ENCODE data around the gene OOEP.
A peak's percentile ranks its signal among the peaks of the same experiment; 100 is the strongest.
"Not testable (repeated sequence)": the region's sequence is repeated elsewhere in the genome, so short reads cannot be mapped to it uniquely, and the experiment has no call there.

The OOEP gene

DNA sequence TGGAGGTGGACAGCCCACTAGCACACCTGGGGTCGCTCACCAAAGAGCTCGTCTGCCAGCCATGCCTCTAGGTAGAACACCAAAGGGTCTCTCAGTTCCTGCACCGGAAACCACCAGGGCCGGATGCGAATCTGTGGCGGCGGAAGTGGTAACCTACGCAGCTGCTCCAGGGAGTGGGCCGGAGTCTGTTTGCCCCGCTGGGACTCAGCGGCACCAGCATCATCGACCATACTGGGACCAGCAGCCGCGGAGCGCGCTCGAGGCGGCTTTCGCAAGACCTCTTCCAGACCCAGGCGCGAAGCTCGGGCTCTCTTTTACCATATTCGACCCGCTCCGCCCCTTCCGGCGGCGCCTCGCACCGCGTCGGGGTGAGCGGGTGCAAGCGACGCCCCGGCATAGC lies at the start of gene OOEP:
Gene OOEP (minus strand): TSS at position 335 of the 400 bp plus-strand sequence. CDS start 105 bp downstream, at position 230.
- no peaks in the 10 kb centered on the region for H3K9me3 Mint-ChIP-seq
- DNase-seq (ENCODE audit: low spot score in 2 of 2) = no peak
- no peaks in the 10 kb centered on the region for H3K4me1 Mint-ChIP-seq
- H3K27ac Mint-ChIP-seq = no peak within 1 kb of the TSS
- no peak for ATAC-seq
- no peak within 1 kb of the TSS for H3K4me3 Mint-ChIP-seq
- H3K36me3 Mint-ChIP-seq = no peaks in the 10 kb centered on the region

DNA sequence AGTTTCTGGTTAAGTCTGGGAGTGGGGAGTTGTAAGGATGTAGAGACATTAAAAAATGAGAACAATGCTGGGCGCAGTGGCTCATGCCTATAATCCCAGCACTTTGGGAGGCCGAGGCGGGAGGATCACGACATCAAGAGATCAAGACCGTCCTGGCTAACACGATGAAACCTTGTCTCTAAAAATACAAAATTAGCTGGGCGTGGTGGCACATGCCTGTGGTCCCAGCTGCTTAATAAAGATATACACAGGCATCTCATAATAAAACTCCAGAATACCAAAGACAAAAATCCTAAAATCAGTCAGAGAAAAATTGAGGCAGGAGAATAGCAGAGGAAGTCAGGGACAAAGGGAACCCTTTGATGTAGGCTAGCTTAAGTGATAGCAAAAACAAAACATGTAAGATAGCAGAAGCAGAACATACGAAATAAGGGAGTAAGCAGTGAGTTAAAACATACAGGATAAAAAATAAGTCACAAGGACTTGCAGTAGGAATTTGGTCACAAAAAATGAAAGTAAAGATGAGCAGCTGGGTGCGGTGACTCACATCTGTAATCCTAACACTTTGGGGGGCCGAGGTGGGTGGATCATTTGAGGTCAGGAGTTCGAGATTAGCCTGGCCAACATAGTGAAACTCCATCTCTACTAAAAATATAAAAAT lies 48.5 kb upstream of the OOEP start:
- peak overlapping the region; percentile 71 for H3K27ac Mint-ChIP-seq
- no peak for DNase-seq (ENCODE audit: low spot score in 2 of 2)

DNA sequence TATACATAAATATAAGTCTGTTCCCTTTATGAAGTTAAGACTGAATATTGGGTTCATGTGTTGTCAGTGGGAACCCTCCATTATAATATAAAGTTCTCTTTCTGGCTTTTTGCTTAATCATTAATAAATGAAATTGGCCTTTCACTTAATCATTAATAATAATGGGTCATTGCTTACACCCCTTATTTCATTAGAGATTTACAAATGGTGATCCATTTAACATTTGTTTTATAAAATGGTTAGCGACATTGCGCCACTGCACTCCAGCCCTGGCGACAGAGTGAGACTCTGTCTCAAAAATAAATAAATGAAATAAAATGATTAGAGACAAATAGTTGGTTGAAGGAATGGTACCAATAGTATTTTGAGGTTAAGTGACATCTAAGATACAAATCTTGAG lies 43.4 kb upstream of the OOEP start:
- DNase-seq (ENCODE audit: low spot score in 2 of 2) (no peak), ATAC-seq (no peak)
- H3K27ac Mint-ChIP-seq = no peak overlapping the region

More for the DNA sequence above, 48.5 kb upstream of the OOEP start:
- H3K4me3 Mint-ChIP-seq = no peak overlapping the region
- H3K36me3 Mint-ChIP-seq = peaks cover 71% of the 10 kb centered on the region
- H3K9me3 Mint-ChIP-seq = no peaks in the 10 kb centered on the region
- ATAC-seq = no peak
- H3K4me1 Mint-ChIP-seq = peaks cover 20% of the 10 kb centered on the region

DNA sequence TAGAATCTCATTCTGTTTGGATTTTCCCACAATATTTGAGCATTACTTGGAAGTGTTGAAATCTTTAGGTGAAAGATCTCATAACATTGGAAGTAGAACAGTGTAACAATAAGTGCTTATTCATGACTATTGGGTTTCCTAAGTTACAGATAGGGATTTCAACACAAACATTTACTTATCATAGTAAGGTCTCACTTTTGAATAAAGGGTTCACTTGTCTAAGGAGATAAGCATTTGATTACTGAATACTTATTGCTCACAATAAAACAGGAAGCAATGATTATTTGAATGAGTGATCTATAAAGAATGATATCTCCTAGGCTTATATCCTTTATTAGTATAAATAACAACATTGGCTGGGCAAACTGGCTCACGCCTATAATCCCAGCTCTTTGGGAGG lies 39.7 kb upstream of the OOEP start:
- no peak overlapping the region for H3K27ac Mint-ChIP-seq

More for the DNA sequence above, 43.4 kb upstream of the OOEP start:
- Mint-ChIP-seq H3K9me3 (no peaks in the 10 kb centered on the region), H3K4me1 (peaks cover 3% of the 10 kb centered on the region), H3K4me3 (no peak overlapping the region), H3K36me3 (peaks cover 31% of the 10 kb centered on the region)

DNA sequence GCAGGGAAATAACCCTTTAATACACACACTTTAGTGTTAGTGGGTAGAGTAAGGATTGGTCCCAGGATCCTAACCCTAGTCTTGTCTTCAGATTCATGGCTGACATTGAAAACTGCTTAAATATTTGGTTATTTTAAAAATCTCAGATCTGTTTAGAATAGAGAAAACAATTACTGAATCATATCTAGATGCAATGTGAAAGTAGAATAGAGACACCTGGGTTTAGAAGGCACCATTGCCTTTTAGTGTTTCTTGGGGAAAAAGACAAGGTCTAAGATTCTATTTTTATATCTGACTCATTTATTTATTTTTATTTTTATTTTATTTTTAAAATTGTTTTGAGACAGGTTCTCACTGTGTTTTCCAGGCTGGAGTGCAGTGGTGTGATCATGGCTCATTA lies 31.0 kb upstream of the OOEP start:
- no peak overlapping the region for H3K4me3 Mint-ChIP-seq
- no peaks in the 10 kb centered on the region for H3K4me1 Mint-ChIP-seq
- DNase-seq (ENCODE audit: low spot score in 2 of 2) (no peak), ATAC-seq (no peak)
- no peak overlapping the region for H3K27ac Mint-ChIP-seq
- H3K9me3 Mint-ChIP-seq = no peaks in the 10 kb centered on the region
- H3K36me3 Mint-ChIP-seq = peaks cover 4% of the 10 kb centered on the region

More for the DNA sequence above, 39.7 kb upstream of the OOEP start:
- ATAC-seq (no peak), DNase-seq (ENCODE audit: low spot score in 2 of 2) (no peak)
- Mint-ChIP-seq H3K4me3 (no peak overlapping the region), H3K36me3 (peaks cover 12% of the 10 kb centered on the region), H3K4me1 (no peaks in the 10 kb centered on the region), H3K9me3 (no peaks in the 10 kb centered on the region)

DNA sequence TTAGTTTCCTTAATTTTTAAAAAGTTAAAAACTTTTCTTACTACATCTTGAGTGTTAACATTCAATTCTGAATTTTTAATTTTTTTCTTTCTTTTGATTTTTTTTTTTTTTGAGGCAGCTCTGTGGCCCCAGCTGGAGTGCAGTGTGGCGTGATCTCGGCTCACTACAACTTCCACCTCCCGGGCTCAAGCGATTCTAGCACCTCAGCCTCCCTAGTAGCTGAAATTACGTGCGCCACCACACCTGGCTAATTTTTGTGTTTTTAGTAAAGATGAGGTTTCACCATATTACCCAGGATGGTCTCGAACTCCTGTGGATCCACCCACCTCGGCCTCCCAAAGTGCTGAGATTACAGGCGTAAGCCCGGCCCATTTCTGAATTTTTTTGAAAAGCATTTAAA lies 26.2 kb upstream of the OOEP start:
- peaks cover 16% of the 10 kb centered on the region for H3K4me1 Mint-ChIP-seq
- ATAC-seq = no peak
- no peaks in the 10 kb centered on the region for H3K36me3 Mint-ChIP-seq
- no peak overlapping the region for H3K4me3 Mint-ChIP-seq
- H3K27ac Mint-ChIP-seq = no peak overlapping the region
- DNase-seq (ENCODE audit: low spot score in 2 of 2) = no peak
- H3K9me3 Mint-ChIP-seq = no peaks in the 10 kb centered on the region

DNA sequence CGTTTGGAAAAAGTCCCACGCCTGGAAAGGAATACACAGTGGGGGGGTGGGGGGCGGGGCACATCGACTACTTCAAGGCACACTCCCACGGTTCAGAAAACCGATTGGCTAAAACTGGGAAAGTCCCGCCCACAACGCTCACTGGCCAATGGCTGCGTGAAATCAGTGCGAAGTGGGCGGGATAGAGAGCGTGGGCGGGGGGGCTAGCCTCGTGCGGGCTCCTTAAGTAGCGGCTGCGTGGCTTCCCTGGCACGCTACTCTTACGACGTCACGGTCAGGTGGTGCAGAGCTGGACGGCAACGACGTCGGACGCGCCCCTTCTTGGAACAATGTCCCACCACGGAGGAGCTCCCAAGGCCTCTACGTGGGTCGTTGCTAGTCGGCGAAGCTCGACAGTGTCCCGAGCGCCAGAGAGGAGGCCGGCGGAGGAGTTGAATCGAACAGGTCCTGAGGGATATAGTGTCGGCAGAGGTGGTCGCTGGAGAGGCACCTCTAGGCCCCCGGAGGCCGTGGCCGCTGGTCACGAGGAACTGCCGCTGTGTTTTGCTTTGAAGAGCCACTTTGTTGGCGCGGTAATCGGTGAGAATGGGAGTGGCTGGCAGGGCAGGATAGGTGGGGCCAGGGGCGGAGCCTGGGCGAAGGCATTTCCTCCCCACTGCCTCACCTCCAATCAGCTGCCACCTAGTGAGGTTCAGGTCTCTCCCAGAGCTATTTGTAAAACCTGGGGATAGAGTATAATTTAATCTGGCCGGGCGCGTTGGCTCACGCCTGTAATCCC lies 25.1 kb upstream of the OOEP start, which contains the start of gene DDX43:
Gene DDX43 (plus strand): TSS at position 252 of the 778 bp plus-strand sequence. CDS start 78 bp downstream, at position 330.
- peak within 1 kb of the TSS; percentile 73 for H3K27ac Mint-ChIP-seq
- peak within 1 kb of the TSS; percentile 65 for H3K4me3 Mint-ChIP-seq
- ATAC-seq (peak; percentile 85), DNase-seq (ENCODE audit: low spot score in 2 of 2) (peak; percentile 5 to 66)
- no peaks in the 10 kb centered on the region for H3K9me3 Mint-ChIP-seq
- H3K36me3 Mint-ChIP-seq = no peaks in the 10 kb centered on the region
- H3K4me1 Mint-ChIP-seq = peaks cover 16% of the 10 kb centered on the region

DNA sequence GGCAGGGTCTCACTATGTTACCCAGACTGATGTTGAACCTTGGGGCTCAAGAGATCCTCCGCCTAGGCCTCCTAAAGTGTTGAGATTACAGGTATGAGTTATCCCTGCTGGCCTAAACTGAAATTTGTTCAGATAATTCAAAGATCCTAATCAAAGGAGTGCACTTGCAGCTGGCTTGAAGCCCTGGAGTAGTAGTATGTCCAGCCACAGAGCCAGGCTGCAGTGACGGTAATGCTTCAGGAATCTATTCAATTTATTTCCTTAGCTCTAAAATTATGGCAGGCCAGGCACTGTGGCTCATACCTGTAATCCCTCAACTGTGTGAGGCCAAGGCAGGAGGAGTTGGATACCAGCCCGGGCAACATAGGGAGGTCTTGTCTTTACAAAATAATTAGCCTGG lies 23.6 kb upstream of the OOEP start:
- no peaks in the 10 kb centered on the region for H3K9me3 Mint-ChIP-seq

DNA sequence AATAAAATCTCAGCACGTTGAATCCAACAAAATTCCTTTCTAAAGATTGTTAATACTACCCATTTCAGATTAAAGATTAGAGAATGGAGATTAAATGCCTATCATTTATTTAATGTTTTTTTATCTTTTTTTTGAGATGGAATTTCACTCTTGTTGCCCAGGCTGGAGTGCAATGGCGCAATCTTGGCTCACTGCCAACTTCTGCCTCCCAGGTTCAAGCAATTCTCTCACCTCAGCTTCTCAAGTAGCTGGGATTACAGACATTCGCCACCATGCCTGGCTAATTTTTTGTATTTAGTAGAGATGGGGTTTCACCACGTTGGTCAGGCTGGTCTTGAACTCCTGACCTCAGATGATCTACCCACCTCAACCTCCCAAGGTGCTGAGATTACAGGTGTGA lies 22.5 kb upstream of the OOEP start:
- peaks cover 16% of the 10 kb centered on the region for H3K4me1 Mint-ChIP-seq
- not testable (repeated sequence) for H3K36me3 Mint-ChIP-seq; H3K4me3 Mint-ChIP-seq; ATAC-seq; H3K27ac Mint-ChIP-seq; DNase-seq (ENCODE audit: low spot score in 2 of 2); H3K9me3 Mint-ChIP-seq

More for the DNA sequence above, 23.6 kb upstream of the OOEP start:
- H3K4me1 Mint-ChIP-seq = peaks cover 16% of the 10 kb centered on the region
- DNase-seq (ENCODE audit: low spot score in 2 of 2) = no peak
- H3K27ac Mint-ChIP-seq = no peak overlapping the region
- H3K4me3 Mint-ChIP-seq = no peak overlapping the region
- no peak for ATAC-seq
- H3K36me3 Mint-ChIP-seq = no peaks in the 10 kb centered on the region

DNA sequence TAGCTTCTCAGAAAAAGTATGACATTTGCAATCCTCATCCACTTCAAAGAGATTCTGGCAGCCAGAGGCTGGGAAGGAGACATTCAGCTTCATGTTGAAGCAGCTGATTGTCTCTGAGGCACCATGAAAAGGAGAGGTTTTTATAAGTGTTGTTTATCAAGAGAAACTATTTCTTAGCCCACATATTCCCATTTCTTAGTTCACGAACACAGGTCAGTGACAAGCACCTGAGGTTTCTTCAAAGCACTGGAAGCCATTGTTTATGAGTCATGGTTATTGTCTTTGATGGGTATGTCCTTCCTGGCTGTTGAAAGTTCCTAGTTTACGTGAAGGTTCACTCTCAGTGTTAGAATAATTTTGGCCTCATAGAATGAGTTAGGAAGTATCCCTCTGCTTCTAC lies 22.0 kb upstream of the OOEP start:
- Mint-ChIP-seq H3K4me1 (peaks cover 16% of the 10 kb centered on the region), H3K4me3 (no peak overlapping the region), H3K27ac (peak overlapping the region; percentile 65), H3K36me3 (no peaks in the 10 kb centered on the region), H3K9me3 (no peaks in the 10 kb centered on the region)
- DNase-seq (ENCODE audit: low spot score in 2 of 2) (no peak), ATAC-seq (no peak)

DNA sequence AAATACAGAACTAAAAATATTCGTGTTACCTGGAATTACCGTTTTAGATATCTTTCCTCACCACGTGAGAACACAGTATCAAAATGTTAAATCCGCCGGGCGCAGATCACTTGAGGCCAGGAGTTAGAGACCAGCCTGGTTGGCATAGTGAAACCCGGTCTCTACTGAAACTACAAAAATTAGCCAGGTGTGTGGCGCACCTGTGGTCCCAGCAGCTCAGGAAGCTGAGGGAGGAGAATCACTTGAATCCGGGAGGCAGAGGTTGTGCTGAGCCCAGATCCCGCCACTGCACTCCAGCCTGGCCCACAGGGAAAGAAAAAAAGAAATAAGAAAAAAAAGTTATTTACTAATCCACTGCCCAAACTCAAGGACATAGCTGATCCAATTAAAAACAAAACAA lies 20.2 kb upstream of the OOEP start:
- Mint-ChIP-seq H3K9me3 (no peaks in the 10 kb centered on the region), H3K36me3 (no peaks in the 10 kb centered on the region), H3K4me1 (peaks cover 14% of the 10 kb centered on the region), H3K27ac (peak overlapping the region; percentile 91), H3K4me3 (peak overlapping the region; percentile 81)
- no peak for ATAC-seq
- no peak for DNase-seq (ENCODE audit: low spot score in 2 of 2)

DNA sequence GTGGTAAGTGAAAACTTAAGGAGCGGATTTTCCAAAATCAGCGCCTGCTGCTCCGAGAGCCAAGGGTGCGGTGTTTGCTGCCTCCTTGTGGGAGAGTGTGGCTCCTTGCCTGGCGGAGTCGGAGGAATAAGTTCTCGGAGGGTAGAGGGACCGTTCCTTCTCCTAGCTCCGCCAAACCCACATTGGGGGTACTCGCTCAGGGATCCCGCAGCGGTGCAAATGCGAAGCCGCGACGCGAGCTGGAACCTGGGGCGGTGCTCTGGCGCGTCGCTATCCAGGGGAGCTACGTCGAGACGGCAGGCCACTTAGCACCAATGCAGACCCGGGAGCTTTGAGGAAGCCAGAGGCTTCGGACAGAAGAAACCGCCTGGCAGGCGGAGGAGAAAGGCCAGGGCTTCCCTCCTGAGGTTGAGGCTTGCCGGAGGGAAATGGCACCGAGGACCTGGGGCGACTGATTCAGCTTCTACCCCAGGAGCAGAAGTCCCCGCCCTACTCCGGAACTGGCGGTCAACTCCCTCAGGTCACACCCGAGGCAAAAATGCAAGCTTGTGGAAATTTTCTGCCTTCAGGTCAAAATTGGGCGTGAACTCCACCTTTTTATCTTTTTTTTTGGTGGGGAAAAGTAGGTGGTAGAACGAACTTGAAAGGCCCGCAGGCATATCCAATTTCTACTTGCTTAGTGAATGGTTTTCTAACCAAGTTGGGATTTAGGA lies 19.3 kb upstream of the OOEP start:
- ATAC-seq (peak; percentile 97), DNase-seq (ENCODE audit: low spot score in 2 of 2) (peak; percentile 44 to 80)
- Mint-ChIP-seq H3K27ac (peak overlapping the region; percentile 91), H3K4me3 (peak overlapping the region; percentile 81), H3K4me1 (peaks cover 11% of the 10 kb centered on the region), H3K36me3 (no peaks in the 10 kb centered on the region), H3K9me3 (no peaks in the 10 kb centered on the region)

DNA sequence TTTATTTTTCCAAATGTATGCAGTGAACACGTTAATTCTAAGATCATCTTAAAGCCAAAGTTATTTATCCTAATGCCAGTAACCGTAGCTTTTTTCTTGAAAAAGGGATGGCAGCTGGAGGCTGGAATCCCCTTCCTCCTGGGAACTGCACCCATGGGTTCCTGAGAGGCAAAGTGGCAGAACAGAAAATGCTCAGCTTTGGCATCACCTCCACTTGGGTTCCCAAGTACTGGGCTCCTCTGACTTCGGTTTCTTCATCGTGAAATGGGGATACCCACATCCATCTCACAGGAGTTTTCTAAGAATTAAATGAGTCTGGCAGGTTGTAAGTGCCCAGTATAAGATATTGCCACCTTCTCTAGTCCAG lies 18.7 kb upstream of the OOEP start:
- Mint-ChIP-seq H3K4me3 (peak overlapping the region; percentile 81), H3K27ac (peak overlapping the region; percentile 91), H3K36me3 (no peaks in the 10 kb centered on the region), H3K9me3 (no peaks in the 10 kb centered on the region), H3K4me1 (peaks cover 11% of the 10 kb centered on the region)
- DNase-seq (ENCODE audit: low spot score in 2 of 2) (no peak), ATAC-seq (peak; percentile 4)

DNA sequence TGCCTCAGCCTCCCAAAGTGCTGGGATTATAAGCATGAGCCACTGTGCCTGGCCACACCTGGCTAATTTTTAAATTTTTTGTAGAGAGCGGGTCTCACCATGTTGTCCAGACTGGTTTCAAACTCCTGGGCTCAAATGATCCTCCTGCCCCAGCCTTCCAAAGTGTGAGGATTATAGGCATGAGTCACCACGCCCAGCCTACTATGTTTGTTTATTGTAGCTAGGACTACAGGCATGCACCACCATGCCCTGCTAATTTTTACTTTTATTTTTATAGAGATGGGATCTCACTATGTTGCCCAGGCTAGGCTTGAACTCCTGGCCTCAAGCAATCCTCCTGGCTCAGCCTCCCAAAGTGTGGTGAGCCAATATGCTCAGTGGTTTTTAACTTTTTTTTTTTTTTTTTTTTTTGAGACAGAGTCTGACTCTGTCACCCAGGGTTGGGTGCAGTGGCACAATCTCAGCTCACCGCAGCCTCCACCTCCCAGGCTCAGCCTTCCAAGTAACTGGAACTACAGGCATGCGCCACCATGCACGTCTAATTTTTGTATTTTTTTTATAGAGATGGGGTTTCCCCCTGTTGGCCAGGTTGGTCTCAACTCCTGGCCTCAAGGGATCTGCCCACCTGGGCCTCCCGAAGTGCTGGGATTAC lies 12.9 kb upstream of the OOEP start:
- Mint-ChIP-seq H3K4me1 (no peaks in the 10 kb centered on the region), H3K9me3 (no peaks in the 10 kb centered on the region), H3K4me3 (no peak overlapping the region), H3K36me3 (no peaks in the 10 kb centered on the region), H3K27ac (no peak overlapping the region)
- ATAC-seq (no peak), DNase-seq (ENCODE audit: low spot score in 2 of 2) (no peak)

DNA sequence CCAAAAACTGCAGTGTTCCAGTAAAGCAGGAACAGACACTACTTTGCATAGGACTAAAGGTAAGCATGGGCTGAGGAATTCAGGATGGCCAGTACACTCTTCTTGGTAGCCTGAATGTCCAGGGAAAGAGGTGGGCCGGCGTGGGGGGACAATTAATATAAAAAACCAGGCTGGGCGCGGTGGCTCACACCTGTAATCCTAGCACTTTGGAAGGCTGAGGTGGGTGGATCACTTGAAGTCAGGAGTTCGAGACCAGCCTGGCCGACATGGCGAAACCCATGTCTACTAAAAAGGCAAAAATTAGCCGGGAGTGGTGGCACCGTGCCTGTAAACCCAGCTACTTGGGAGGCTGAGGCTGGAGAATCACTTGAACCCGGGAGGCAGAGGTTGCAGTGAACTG lies 11.8 kb upstream of the OOEP start:
- H3K27ac Mint-ChIP-seq; DNase-seq (ENCODE audit: low spot score in 2 of 2): not testable (repeated sequence)

More for the DNA sequence above, 11.8 kb upstream of the OOEP start:
- H3K36me3 Mint-ChIP-seq, H3K4me3 Mint-ChIP-seq, ATAC-seq, H3K4me1 Mint-ChIP-seq, H3K9me3 Mint-ChIP-seq: not testable (repeated sequence)
